HFFc6 (cell line): Measurements from ENCODE around the gene LYPLA2. TPM values are rescaled to one million over a fixed set of nuclear protein-coding genes. Genes with fewer than 3 reads are reported as not detected.
"Not testable (repeated sequence)": the region's sequence is repeated elsewhere in the genome, so short reads cannot be mapped to it uniquely, and the experiment has no call there.

Source experiments
- DNase-seq: peaks from one replicate; pipeline ENCODE4 v3.0.0-alpha.2; 2018
- H3K27ac Mint-ChIP-seq: 2 replicates; pipeline ENCODE4 v1.8.0; 2020; ENCODE audit warnings: mild to moderate bottlenecking, mixed read lengths
- H3K27me3 Mint-ChIP-seq: 2 replicates; pipeline ENCODE4 v1.8.0; 2021; ENCODE audit warnings: mild to moderate bottlenecking, moderate library complexity, mixed read lengths; ENCODE audit not compliant: insufficient read depth
- H3K36me3 Mint-ChIP-seq: 2 replicates; pipeline ENCODE4 v1.8.0; 2021; ENCODE audit warnings: low read depth, mixed read lengths
- H3K4me1 Mint-ChIP-seq: 2 replicates; pipeline ENCODE4 v1.8.0; 2020; ENCODE audit warnings: low read depth, mixed read lengths
- H3K4me3 Mint-ChIP-seq: 2 replicates; pipeline ENCODE4 v1.8.0; 2020; ENCODE audit warnings: mild to moderate bottlenecking, moderate library complexity, mixed read lengths
- H3K9me3 Mint-ChIP-seq: 2 replicates; pipeline ENCODE4 v1.8.0; 2020; ENCODE audit warnings: mild to moderate bottlenecking, mixed read lengths
- total RNA-seq, 6 experiments: library from RNA; stranded (reverse); fragmentation: NEBNext Ultra II Directional; extraction: Animal tissue kit (Norgen Biotek cat#: 25700); gene quantifications; 2 replicates in 1 of 6; 3 replicates in 5 of 6; pipeline ENCODE4 v1.2.3, GENCODE V29; 2021
- TF ChIP-seq, protein P1 (sequence below): fragments of 200-600 bp; sonication (generic); IDR thresholded peaks from 2 replicates; pipeline ENCODE4 v1.5.0; 2021; ENCODE audit warnings: antibody characterized with exemption, mild to moderate bottlenecking

LYPLA2 gene
- total RNA-seq, 6 experiments from 2014 or later, result 55.7 to 65.0 (median 59.8) TPM

- DNase-seq, result no peak
- Mint-ChIP-seq H3K27ac (no peak overlapping the region), H3K9me3 (no peaks in the 10 kb centered on the region), H3K4me1 (peaks cover 17% of the 10 kb centered on the region), H3K27me3 (no peaks in the 10 kb centered on the region), H3K4me3 (peak overlapping the region; percentile 100), H3K36me3 (no peaks in the 10 kb centered on the region; the same call in 1 of the 2 replicates)
- TF ChIP-seq, protein P1, sequence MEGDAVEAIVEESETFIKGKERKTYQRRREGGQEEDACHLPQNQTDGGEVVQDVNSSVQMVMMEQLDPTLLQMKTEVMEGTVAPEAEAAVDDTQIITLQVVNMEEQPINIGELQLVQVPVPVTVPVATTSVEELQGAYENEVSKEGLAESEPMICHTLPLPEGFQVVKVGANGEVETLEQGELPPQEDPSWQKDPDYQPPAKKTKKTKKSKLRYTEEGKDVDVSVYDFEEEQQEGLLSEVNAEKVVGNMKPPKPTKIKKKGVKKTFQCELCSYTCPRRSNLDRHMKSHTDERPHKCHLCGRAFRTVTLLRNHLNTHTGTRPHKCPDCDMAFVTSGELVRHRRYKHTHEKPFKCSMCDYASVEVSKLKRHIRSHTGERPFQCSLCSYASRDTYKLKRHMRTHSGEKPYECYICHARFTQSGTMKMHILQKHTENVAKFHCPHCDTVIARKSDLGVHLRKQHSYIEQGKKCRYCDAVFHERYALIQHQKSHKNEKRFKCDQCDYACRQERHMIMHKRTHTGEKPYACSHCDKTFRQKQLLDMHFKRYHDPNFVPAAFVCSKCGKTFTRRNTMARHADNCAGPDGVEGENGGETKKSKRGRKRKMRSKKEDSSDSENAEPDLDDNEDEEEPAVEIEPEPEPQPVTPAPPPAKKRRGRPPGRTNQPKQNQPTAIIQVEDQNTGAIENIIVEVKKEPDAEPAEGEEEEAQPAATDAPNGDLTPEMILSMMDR, result no peak
These were observed 32.8 kb downstream of the LYPLA2 start for GRCh38 chr1:23823767-23824166.

DNA sequence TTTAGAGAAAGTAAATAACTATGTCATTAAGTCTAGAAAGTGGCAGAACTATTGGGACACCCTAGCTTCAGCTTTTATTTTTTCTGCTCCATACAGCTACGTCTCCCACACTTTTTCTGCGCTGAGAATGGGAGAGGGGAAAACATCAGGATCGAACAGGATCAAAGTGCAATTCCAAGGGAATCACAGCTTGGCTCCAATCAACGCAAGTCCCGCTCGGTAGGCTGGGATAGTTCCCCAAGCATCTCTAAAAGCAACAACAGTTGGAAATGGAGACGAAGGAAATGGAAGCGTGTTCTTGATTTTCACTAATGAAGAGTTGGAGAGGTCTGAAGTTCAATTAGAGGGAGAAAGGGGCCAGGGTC lies 33.7 kb downstream of the LYPLA2 start:
- H3K27me3 Mint-ChIP-seq, result no peaks in the 10 kb centered on the region
- TF ChIP-seq, protein P1, result no peak
- no peaks in the 10 kb centered on the region; the same call in 1 of the 2 replicates for H3K36me3 Mint-ChIP-seq
- DNase-seq, result no peak
- no peaks in the 10 kb centered on the region for H3K9me3 Mint-ChIP-seq
- peak overlapping the region; percentile 100 for H3K4me3 Mint-ChIP-seq
- peaks cover 17% of the 10 kb centered on the region for H3K4me1 Mint-ChIP-seq
- H3K27ac Mint-ChIP-seq, result peak overlapping the region; percentile 96

- H3K9me3 Mint-ChIP-seq, result no peaks in the 10 kb centered on the region
- TF ChIP-seq, protein P1, result no peak
These were observed 34.3 kb downstream of the LYPLA2 start, which contains the start of gene HMGCL for GRCh38 chr1:23825076-23825761. HMGCL (minus strand) TSS chr1:23825429; CDS start chr1:23825415, 14 bp downstream.

DNA sequence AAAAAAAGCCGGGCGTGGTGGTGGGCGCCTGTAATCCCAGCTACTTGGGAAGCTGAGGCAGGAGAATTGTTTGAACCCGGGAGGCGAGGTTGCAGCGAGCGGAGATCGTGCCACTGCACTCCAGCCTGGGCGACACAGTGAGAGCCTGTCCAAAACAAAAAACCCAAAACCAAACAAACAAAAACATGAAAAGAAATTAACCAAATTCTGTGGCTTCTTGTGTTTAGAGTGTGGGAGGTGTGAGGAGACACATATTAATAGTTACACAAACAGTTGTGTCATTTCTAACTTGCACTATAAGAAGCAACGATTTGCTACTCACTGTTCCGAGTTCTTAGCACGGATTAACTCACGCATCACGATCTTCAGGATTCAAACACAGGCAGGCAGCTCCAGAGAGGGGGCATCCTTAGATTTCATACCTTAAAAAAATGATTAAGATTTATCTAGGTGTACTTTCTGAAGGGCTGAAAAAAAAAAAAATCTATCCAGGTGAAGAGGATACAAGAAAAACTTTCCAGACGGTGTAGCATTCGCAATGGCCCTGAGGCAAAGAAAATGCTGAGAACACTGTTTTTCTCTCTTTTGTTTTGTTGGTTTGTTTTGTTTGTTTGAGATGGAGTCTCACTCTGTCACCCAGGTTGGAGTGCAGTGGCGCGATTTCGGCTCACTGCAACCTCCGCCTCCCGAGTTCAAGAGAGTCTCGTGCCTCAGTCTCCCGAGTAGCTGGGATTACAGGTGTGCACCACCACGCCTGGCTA lies 35.0 kb downstream of the LYPLA2 start:
- no peak for DNase-seq
- H3K9me3 Mint-ChIP-seq, result no peaks in the 10 kb centered on the region
- no peaks in the 10 kb centered on the region for H3K27me3 Mint-ChIP-seq
- TF ChIP-seq, protein P1, result no peak
- peak overlapping the region; percentile 96 for H3K27ac Mint-ChIP-seq
- H3K36me3 Mint-ChIP-seq, result no peaks in the 10 kb centered on the region; the same call in 1 of the 2 replicates
- H3K4me3 Mint-ChIP-seq, result peak overlapping the region; percentile 100
- H3K4me1 Mint-ChIP-seq, result peaks cover 17% of the 10 kb centered on the region

More at GRCh38 chr1:23825076-23825761, 34.3 kb downstream of the LYPLA2 start, which contains the start of gene HMGCL:
- peak; percentile 80 for DNase-seq
- Mint-ChIP-seq H3K4me1 (peaks cover 17% of the 10 kb centered on the region), H3K4me3 (peak within 1 kb of the TSS; percentile 100), H3K27ac (peak within 1 kb of the TSS; percentile 96), H3K36me3 (no peaks in the 10 kb centered on the region; the same call in 1 of the 2 replicates), H3K27me3 (no peaks in the 10 kb centered on the region)

GRCh38 chr1:23826590-23826989 lies 35.6 kb downstream of the LYPLA2 start:
- not testable (repeated sequence) for H3K36me3 Mint-ChIP-seq, H3K27ac Mint-ChIP-seq, H3K4me3 Mint-ChIP-seq, H3K9me3 Mint-ChIP-seq, H3K27me3 Mint-ChIP-seq, DNase-seq
- peaks cover 17% of the 10 kb centered on the region for H3K4me1 Mint-ChIP-seq

DNA sequence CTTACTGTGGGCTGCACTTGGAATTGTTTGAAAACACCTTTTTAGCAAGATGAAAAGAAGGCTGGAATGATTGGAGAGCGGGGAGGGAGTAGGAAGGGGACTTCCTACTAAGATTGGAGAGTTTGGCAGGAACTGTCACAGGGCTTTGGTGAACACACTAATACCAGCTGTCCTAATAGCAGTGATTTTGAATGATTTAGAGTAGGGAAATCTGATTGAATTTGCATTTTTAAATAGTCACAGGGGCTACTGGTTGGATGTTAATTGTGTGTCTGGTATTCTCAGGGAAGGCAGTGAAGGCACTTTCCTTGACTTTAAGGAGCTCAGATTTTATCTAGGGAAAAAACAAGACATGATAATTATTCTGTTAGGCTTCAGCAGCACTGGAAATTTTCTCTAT lies 36.8 kb downstream of the LYPLA2 start:
- Mint-ChIP-seq H3K36me3 (no peaks in the 10 kb centered on the region; the same call in 1 of the 2 replicates), H3K4me1 (peaks cover 23% of the 10 kb centered on the region), H3K4me3 (no peak overlapping the region), H3K9me3 (no peaks in the 10 kb centered on the region), H3K27ac (no peak overlapping the region), H3K27me3 (0 out of 2 replicates have a peak, but pooled peaks cover 1% of the 10 kb centered on the region)
- no peak for DNase-seq
- TF ChIP-seq, protein P1, result no peak

DNA sequence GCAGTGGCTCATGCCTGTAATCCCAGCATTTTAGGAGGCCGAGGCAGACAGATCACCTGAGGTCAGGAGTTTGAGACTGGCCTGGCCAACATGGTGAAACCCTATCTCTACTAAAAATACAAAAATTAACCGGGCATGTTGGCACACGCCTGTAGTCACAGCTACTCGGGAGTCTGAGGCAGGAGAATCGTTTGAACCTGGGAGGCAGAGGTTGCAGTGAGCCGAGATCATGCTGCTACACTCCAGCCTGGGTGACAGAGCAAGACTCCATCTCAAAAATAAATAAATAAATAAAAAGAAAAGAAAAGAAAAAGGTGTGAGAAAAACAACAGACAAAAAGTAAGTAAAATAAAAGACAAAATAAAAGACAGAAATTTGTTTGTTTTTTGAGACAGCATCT lies 43.2 kb downstream of the LYPLA2 start:
- H3K27me3 Mint-ChIP-seq, H3K4me3 Mint-ChIP-seq, DNase-seq, H3K27ac Mint-ChIP-seq, H3K9me3 Mint-ChIP-seq, H3K36me3 Mint-ChIP-seq: not testable (repeated sequence)
- peaks cover 16% of the 10 kb centered on the region for H3K4me1 Mint-ChIP-seq
